ENCODE results near the gene GALNT1.

DNA sequence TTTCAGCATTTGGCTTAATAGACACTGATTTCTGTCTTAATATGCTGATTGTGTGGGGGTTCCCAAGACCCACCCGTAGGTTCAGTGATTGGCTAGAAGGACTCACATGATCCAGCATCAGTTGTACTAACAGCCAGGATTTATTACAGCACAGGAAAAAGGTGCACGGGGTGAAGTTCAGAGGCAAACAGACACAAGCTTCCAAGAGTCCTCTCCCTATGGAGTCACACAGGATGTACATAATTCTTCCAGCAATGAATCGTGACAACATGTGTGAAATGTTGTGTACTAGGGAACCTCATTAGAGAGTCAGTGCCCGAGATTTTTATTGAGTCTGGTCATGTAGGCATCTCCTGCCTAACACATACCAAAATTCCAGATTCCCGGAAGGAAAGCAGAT, 52.8 kb downstream of the GALNT1 start:
- TF ChIP-seq, protein P1, sequence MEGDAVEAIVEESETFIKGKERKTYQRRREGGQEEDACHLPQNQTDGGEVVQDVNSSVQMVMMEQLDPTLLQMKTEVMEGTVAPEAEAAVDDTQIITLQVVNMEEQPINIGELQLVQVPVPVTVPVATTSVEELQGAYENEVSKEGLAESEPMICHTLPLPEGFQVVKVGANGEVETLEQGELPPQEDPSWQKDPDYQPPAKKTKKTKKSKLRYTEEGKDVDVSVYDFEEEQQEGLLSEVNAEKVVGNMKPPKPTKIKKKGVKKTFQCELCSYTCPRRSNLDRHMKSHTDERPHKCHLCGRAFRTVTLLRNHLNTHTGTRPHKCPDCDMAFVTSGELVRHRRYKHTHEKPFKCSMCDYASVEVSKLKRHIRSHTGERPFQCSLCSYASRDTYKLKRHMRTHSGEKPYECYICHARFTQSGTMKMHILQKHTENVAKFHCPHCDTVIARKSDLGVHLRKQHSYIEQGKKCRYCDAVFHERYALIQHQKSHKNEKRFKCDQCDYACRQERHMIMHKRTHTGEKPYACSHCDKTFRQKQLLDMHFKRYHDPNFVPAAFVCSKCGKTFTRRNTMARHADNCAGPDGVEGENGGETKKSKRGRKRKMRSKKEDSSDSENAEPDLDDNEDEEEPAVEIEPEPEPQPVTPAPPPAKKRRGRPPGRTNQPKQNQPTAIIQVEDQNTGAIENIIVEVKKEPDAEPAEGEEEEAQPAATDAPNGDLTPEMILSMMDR (IDR thresholded peaks at IDR 0.05) = no peak
- no peak for TF ChIP-seq POLR2A (IDR thresholded peaks at IDR 0.05)

Measured in esophagus squamous epithelium (tissue), 4 donors.